WTC11 (cell line): ENCODE data around the gene LUC7L.
"Not testable (repeated sequence)": the region's sequence is repeated elsewhere in the genome, so short reads cannot be mapped to it uniquely, and the experiment has no call there.

Experiments
- JUN ChIP-seq: sonication (generic); formaldehyde crosslinking; IDR thresholded peaks from 2 replicates; pipeline ENCODE4 v1.8.0; 2023; ENCODE audit warnings: mild to moderate bottlenecking, missing genetic modification reagents
- NFE2L1 ChIP-seq: sonication (generic); formaldehyde crosslinking; IDR thresholded peaks from 2 replicates; pipeline ENCODE4 v1.8.1; 2023; ENCODE audit warnings: missing genetic modification reagents
- NFYB ChIP-seq: sonication (generic); formaldehyde crosslinking; conservative IDR thresholded peaks from 2 replicates; pipeline ENCODE4 v1.8.0; 2022; ENCODE audit warnings: low read depth, missing genetic modification reagents
- SMAD3 ChIP-seq: sonication (generic); formaldehyde crosslinking; IDR thresholded peaks from 2 replicates; pipeline ENCODE4 v1.8.0; 2022; ENCODE audit warnings: missing genetic modification reagents, mild to moderate bottlenecking, borderline replicate concordance
- SP1 ChIP-seq: sonication (generic); formaldehyde crosslinking; conservative IDR thresholded peaks from 2 replicates; pipeline ENCODE4 v1.8.1; 2022; ENCODE audit warnings: missing genetic modification reagents
- ZNF263 ChIP-seq: sonication (generic); formaldehyde crosslinking; IDR thresholded peaks from 2 replicates; pipeline ENCODE4 v1.8.1; 2022; ENCODE audit warnings: low read depth, mild to moderate bottlenecking, moderate library complexity, missing genetic modification reagents
- TF ChIP-seq, protein P1 (sequence below): sonication (generic); formaldehyde crosslinking; IDR thresholded peaks from 2 replicates; pipeline ENCODE4 v1.8.0; 2022; ENCODE audit warnings: mild to moderate bottlenecking, missing genetic modification reagents
- TF ChIP-seq, protein P2 (sequence below): sonication (generic); formaldehyde crosslinking; IDR thresholded peaks from 2 replicates; pipeline ENCODE4 v1.8.1; 2023; ENCODE audit warnings: mild to moderate bottlenecking, missing genetic modification reagents
- TF ChIP-seq, protein P3 (sequence below): fragments of 250-450 bp; sonication (Bioruptor Pico); IDR thresholded peaks from 2 replicates; pipeline ENCODE4 v2.1.2; 2022; ENCODE audit warnings: mild to moderate bottlenecking, moderate library complexity
- TF ChIP-seq, protein P4 (sequence below): fragments of 200-600 bp; IDR thresholded peaks from 2 replicates; pipeline ENCODE4 v1.8.0; 2022; ENCODE audit warnings: antibody characterized with exemption
- TF ChIP-seq, protein P5 (sequence below): sonication (generic); formaldehyde crosslinking; IDR thresholded peaks from 2 replicates; pipeline ENCODE4 v1.8.1; 2023; ENCODE audit warnings: mild to moderate bottlenecking, moderate library complexity, missing genetic modification reagents
- TF ChIP-seq, protein P6 (sequence below): sonication (generic); formaldehyde crosslinking; IDR thresholded peaks from 2 replicates; pipeline ENCODE4 v1.8.0; 2023; ENCODE audit warnings: mild to moderate bottlenecking, missing genetic modification reagents

DNA sequence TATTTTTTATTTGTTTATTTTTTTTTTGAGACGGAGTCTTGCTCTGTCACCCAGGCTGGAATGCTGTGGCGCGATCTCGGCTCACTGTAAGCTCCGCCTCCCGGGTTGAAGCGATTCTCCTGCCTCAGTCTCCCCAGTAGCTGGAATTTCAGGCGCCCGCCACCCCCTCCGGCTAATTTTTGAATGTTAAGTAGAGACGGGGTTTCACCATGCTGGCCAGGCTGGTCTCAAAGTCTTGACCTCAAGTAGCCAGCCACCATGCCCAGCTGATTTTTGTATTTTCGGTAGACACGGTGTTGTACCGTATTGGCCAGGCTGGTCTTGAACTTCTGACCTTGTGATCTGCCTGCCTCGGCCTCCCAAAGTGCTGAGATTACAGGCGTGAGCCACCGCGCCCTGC lies 1.1 kb upstream of the LUC7L start:
- TF ChIP-seq SP1 (CRISPR knock-in tag); SMAD3; NFE2L1; NFYB; JUN; ZNF263 (CRISPR knock-in tag): not testable (repeated sequence)
- TF ChIP-seq, protein P1, sequence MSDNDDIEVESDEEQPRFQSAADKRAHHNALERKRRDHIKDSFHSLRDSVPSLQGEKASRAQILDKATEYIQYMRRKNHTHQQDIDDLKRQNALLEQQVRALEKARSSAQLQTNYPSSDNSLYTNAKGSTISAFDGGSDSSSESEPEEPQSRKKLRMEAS (CRISPR knock-in tag) = not testable (repeated sequence)
- TF ChIP-seq, protein P2, sequence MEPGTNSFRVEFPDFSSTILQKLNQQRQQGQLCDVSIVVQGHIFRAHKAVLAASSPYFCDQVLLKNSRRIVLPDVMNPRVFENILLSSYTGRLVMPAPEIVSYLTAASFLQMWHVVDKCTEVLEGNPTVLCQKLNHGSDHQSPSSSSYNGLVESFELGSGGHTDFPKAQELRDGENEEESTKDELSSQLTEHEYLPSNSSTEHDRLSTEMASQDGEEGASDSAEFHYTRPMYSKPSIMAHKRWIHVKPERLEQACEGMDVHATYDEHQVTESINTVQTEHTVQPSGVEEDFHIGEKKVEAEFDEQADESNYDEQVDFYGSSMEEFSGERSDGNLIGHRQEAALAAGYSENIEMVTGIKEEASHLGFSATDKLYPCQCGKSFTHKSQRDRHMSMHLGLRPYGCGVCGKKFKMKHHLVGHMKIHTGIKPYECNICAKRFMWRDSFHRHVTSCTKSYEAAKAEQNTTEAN (CRISPR knock-in tag) = not testable (repeated sequence)
- TF ChIP-seq, protein P3, sequence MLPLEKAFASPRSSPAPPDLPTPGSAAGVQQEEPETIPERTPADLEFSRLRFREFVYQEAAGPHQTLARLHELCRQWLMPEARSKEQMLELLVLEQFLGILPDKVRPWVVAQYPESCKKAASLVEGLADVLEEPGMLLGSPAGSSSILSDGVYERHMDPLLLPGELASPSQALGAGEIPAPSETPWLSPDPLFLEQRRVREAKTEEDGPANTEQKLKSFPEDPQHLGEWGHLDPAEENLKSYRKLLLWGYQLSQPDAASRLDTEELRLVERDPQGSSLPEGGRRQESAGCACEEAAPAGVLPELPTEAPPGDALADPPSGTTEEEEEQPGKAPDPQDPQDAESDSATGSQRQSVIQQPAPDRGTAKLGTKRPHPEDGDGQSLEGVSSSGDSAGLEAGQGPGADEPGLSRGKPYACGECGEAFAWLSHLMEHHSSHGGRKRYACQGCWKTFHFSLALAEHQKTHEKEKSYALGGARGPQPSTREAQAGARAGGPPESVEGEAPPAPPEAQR (CRISPR knock-in tag) = not testable (repeated sequence)
- TF ChIP-seq, protein P4, sequence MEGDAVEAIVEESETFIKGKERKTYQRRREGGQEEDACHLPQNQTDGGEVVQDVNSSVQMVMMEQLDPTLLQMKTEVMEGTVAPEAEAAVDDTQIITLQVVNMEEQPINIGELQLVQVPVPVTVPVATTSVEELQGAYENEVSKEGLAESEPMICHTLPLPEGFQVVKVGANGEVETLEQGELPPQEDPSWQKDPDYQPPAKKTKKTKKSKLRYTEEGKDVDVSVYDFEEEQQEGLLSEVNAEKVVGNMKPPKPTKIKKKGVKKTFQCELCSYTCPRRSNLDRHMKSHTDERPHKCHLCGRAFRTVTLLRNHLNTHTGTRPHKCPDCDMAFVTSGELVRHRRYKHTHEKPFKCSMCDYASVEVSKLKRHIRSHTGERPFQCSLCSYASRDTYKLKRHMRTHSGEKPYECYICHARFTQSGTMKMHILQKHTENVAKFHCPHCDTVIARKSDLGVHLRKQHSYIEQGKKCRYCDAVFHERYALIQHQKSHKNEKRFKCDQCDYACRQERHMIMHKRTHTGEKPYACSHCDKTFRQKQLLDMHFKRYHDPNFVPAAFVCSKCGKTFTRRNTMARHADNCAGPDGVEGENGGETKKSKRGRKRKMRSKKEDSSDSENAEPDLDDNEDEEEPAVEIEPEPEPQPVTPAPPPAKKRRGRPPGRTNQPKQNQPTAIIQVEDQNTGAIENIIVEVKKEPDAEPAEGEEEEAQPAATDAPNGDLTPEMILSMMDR = not testable (repeated sequence)
- TF ChIP-seq, protein P5, sequence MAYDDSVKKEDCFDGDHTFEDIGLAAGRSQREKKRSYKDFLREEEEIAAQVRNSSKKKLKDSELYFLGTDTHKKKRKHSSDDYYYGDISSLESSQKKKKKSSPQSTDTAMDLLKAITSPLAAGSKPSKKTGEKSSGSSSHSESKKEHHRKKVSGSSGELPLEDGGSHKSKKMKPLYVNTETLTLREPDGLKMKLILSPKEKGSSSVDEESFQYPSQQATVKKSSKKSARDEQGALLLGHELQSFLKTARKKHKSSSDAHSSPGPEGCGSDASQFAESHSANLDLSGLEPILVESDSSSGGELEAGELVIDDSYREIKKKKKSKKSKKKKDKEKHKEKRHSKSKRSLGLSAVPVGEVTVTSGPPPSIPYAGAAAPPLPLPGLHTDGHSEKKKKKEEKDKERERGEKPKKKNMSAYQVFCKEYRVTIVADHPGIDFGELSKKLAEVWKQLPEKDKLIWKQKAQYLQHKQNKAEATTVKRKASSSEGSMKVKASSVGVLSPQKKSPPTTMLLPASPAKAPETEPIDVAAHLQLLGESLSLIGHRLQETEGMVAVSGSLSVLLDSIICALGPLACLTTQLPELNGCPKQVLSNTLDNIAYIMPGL = not testable (repeated sequence)
- TF ChIP-seq, protein P6, sequence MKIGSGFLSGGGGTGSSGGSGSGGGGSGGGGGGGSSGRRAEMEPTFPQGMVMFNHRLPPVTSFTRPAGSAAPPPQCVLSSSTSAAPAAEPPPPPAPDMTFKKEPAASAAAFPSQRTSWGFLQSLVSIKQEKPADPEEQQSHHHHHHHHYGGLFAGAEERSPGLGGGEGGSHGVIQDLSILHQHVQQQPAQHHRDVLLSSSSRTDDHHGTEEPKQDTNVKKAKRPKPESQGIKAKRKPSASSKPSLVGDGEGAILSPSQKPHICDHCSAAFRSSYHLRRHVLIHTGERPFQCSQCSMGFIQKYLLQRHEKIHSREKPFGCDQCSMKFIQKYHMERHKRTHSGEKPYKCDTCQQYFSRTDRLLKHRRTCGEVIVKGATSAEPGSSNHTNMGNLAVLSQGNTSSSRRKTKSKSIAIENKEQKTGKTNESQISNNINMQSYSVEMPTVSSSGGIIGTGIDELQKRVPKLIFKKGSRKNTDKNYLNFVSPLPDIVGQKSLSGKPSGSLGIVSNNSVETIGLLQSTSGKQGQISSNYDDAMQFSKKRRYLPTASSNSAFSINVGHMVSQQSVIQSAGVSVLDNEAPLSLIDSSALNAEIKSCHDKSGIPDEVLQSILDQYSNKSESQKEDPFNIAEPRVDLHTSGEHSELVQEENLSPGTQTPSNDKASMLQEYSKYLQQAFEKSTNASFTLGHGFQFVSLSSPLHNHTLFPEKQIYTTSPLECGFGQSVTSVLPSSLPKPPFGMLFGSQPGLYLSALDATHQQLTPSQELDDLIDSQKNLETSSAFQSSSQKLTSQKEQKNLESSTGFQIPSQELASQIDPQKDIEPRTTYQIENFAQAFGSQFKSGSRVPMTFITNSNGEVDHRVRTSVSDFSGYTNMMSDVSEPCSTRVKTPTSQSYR = not testable (repeated sequence)
